Stimulated activated effector memory CD8-positive, alpha-beta T cell treated with anti-CD3 and anti-CD28 coated beads, Interleukin-12 subunit alpha, Interleukin-12 subunit beta, amount 100 ng/mL, for 72 hours (primary cell): Measurements from ENCODE around the gene RAF1.
"Not testable (repeated sequence)": the region's sequence is repeated elsewhere in the genome, so short reads cannot be mapped to it uniquely, and the experiment has no call there.

Experiments used
- ATAC-seq: fragments of 150-1000 bp; cut with Tn5 transposase; 2 replicates; pipeline ENCODE4 v1.10.0; 2021
- DNase-seq, 2 donors: peaks; one replicate each; pipeline ENCODE4 v3.0.0; 2021 to 2022; ENCODE audit warnings: low spot score in 2 of 2
- H3K27ac Mint-ChIP-seq: one replicate; pipeline ENCODE4 v1.8.0; 2022; ENCODE audit warnings: mild to moderate bottlenecking, mixed read lengths
- H3K36me3 Mint-ChIP-seq: one replicate; pipeline ENCODE4 v1.8.0; 2022; ENCODE audit warnings: mild to moderate bottlenecking, mixed read lengths
- H3K4me1 Mint-ChIP-seq: one replicate; pipeline ENCODE4 v1.8.0; 2022; ENCODE audit warnings: mixed read lengths
- H3K4me3 Mint-ChIP-seq: one replicate; pipeline ENCODE4 v1.8.0; 2022; ENCODE audit warnings: mild to moderate bottlenecking, mixed read lengths
- H3K9me3 Mint-ChIP-seq: one replicate; pipeline ENCODE4 v1.8.0; 2022; ENCODE audit warnings: mixed read lengths

The RAF1 gene

DNA sequence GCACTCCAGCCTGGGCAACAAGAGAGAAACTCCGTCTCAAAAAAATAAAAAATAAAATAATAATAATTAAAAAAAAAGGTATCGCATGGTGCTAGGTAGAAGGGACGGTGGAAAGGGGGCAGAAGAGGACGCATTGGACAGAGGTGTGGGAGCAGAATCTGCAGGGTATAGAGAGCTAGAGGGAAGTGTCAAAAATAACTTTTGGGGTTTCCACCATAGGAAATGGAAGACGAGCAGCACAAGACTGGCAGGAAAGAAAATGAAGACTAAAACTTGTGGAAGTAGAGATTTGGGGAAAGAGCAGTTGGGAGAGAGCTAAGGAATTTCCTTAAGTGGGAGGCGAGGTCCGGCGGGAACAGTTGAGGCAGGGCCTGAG is 107.6 kb downstream of the RAF1 start:
- H3K36me3 Mint-ChIP-seq, result peaks cover 4% of the 10 kb centered on the region

DNA sequence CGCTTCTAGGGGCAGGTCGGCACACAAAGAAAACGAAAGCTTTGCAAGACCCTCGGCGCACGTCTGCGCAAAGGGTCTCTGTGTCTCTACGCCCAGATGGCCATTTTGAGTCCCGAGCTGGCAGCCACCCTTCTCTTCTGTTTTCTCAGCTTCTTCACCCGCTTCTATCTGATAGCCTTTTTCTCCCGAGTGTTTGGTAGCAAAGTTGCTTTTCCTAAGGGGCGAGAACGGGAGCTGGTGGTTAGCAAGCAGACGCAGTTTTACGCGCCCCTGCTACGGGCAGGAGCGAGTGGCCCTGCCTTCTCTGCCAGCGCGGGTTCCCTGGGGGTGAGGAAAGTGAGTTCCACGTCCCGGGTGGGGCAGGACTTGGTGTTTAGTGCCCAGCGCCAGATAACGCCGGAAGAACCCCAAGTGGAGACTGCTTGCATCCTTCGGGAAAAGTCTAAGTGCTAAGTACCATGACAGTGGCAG is 110.0 kb downstream of the RAF1 start:
- Mint-ChIP-seq H3K4me3 (peak overlapping the region; percentile 86), H3K36me3 (peaks cover 4% of the 10 kb centered on the region), H3K4me1 (peaks cover 22% of the 10 kb centered on the region), H3K27ac (no peak overlapping the region), H3K9me3 (no peaks in the 10 kb centered on the region)
- DNase-seq (peak in 1 of 2 donors; percentile 63), ATAC-seq (no peak)

More for the DNA sequence above, 107.6 kb downstream of the RAF1 start:
- Mint-ChIP-seq H3K4me3 (peak overlapping the region; percentile 86), H3K9me3 (no peaks in the 10 kb centered on the region), H3K27ac (peak overlapping the region; percentile 90), H3K4me1 (peaks cover 45% of the 10 kb centered on the region)
- no peak for DNase-seq
- ATAC-seq, result no peak

DNA sequence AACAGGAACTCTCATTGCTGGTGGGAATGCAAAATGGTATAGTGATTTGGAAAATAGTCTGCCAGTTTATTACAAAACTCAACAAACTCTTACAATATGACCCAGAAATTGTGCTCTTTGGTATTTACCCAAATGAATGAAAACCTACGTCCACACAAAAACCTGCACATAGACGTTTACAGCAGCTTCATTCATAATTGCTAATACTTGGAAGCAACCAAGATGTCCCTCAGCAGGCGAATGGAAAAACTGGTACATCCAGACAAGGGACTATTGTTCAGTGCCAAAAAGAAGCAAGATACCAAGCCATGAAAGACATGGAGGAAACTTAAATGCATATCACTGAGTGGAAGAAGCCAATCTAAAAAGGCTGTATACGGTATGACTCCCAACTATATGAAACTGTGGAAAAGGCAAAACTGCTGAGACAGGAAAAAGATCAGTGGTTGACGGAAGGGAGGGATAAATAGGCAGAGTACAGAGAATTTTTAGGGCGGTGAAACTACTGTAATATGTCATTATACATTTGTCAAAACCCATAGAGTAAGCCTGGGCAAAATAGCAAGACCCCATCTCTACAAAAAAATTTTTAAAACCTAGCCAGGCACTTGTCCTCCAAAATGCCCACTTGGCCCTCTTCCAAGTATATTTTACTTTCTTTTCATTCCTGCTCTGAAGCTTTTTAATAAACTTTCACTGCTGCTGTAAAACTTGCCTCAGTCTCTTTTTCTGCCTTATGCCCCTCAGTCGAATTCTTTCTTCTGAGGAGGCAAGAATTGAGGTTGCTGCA is 113.8 kb downstream of the RAF1 start:
- Mint-ChIP-seq H3K4me1 (no peaks in the 10 kb centered on the region), H3K4me3 (no peak overlapping the region), H3K36me3 (no peaks in the 10 kb centered on the region), H3K27ac (no peak overlapping the region), H3K9me3 (no peaks in the 10 kb centered on the region)
- ATAC-seq, result no peak
- DNase-seq, result no peak

DNA sequence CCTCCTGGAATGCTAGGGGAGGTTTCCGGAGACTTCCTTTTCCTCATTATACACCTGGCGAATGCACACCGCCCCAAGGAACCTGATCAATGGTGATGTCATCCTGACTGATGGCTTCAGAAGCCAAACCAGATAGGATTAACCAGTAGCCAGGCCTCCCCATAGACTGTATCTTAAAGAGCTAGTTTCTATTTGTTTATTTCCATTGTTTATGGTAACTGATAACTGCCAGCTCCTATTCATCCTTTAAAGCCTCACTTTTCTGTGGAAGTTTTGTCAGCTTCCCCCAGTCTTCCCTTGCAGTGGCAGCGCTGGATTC is 118.5 kb downstream of the RAF1 start, which contains the start of gene MKRN2OS:
MKRN2OS (minus strand) TSS at position 27 of the 319 bp plus-strand sequence. CDS start 35 bp downstream, outside the sequence.
- no peak within 1 kb of the TSS for H3K4me3 Mint-ChIP-seq
- no peaks in the 10 kb centered on the region for H3K36me3 Mint-ChIP-seq
- H3K9me3 Mint-ChIP-seq, result no peaks in the 10 kb centered on the region
- ATAC-seq (no peak), DNase-seq (no peak)
- H3K4me1 Mint-ChIP-seq, result no peaks in the 10 kb centered on the region
- H3K27ac Mint-ChIP-seq, result no peak within 1 kb of the TSS

DNA sequence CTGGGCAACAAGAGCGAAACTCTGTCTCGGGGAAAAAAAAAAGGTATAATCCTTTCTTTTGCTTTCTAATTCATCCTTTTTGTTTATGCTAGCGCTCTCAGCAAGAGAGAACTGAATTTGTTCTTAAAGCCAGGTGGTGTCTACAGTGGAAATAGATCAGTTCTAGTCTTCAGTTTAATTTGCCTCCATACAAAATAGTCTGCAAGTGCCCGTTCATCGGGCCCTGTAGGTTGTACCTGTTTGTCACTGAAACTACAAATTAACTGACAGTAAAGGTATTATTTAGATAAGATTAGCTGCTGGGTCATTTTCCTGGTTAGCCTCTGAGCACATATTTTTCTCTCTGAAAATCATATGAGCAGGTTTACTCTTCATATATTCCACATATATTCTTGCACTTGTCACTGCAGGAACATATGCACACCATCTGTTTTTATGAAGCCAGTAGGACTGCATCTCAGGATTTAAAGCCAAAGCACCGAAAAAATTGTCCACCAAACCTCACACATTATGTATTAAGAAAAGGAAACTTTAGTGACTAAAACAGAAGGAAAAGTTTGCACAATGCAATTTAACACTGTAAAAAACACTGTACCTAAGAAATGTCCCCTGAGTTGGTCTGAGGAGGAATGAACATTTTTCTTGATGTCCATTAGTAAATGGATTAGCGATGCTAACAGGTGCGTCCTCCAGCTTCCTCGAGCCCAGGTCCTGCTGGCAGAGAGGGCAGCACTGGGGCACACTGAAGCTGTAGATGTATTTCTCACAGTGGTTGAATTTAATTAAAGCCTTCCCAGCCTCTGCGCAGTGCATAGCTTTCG is 119.1 kb downstream of the RAF1 start:
- no peaks in the 10 kb centered on the region for H3K36me3 Mint-ChIP-seq
- H3K4me3 Mint-ChIP-seq, result no peak overlapping the region
- no peaks in the 10 kb centered on the region for H3K9me3 Mint-ChIP-seq
- ATAC-seq (no peak), DNase-seq (no peak)
- H3K4me1 Mint-ChIP-seq, result no peaks in the 10 kb centered on the region
- H3K27ac Mint-ChIP-seq, result no peak overlapping the region

DNA sequence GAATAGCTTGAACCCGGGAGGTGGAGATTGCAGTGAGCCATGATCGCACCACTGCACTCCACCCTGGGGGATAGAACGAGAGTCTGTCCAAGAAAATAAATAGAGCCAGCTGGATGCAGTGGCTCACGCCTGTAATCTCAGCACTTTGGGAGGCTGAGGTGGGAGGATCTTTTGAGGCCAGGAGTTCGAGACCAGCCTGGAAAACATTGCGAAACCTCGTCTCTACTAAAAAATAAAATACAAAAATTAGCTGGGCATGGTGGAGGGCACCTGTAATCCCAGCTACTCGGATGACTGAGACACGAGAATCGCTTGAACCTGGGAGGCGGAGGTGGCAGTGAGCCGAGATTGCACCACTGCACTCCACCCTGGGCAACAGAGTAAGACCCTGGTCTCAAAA is 120.4 kb downstream of the RAF1 start:
- DNase-seq, H3K4me3 Mint-ChIP-seq, ATAC-seq, H3K27ac Mint-ChIP-seq, H3K9me3 Mint-ChIP-seq, H3K4me1 Mint-ChIP-seq, H3K36me3 Mint-ChIP-seq: not testable (repeated sequence)

DNA sequence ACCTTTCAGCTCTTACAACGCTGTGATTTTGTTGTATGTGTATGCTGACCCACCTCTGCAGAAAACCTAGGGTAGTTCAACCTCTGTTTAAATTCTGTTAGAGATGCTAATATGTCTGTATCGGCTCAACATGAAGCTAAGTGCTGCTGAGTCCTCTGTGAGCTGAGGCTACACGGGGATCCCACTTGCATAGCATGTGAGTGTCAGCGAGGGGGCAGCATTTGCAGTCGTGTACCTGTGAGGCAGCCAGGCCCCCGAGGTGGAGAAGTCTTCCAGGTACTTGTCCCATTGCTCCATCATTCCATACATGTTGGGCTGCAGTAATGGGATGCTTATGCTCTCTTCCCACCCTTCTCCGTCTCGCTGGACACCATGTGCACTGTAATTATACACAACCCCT is 122.3 kb downstream of the RAF1 start:
- Mint-ChIP-seq H3K36me3 (peaks cover 7% of the 10 kb centered on the region), H3K27ac (no peak overlapping the region), H3K4me1 (no peaks in the 10 kb centered on the region), H3K9me3 (no peaks in the 10 kb centered on the region), H3K4me3 (no peak overlapping the region)
- DNase-seq, result no peak
- no peak for ATAC-seq

DNA sequence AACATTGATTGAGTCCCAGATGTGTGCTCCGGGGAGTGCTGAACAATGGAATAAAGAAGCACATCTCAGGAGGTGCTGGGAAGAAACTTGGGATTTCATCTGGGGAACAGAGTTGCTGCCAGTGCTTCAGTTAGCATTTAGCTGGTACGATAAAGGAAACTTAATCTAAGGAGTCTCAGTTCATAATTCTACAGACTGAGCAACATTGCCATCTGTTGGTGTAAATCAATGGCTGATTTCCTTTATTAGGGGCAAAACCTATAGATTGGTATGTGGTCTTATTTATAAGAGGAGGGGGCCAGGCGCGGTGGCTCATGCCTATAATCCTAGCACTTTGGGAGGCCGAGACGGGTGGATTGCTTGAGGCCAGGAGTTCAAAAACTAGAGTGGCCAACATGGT is 127.5 kb downstream of the RAF1 start:
- Mint-ChIP-seq H3K36me3 (peaks cover 25% of the 10 kb centered on the region), H3K9me3 (no peaks in the 10 kb centered on the region), H3K27ac (peak overlapping the region; percentile 36), H3K4me1 (no peaks in the 10 kb centered on the region), H3K4me3 (no peak overlapping the region)
- DNase-seq (no peak), ATAC-seq (no peak)
